Chondrocyte (in vitro differentiated cells): Measurements from ENCODE around the gene TMEM258. TPM values are rescaled to one million over a fixed set of nuclear protein-coding genes. Genes with fewer than 3 reads are reported as not detected.

ENCODE experiments used
- DNase-seq: peaks from one replicate; pipeline ENCODE4 v3.0.0; 2021; ENCODE audit warnings: mixed read lengths, low spot score
- H3K27ac Mint-ChIP-seq: one replicate; pipeline ENCODE4 v1.8.0; 2021; ENCODE audit warnings: mild to moderate bottlenecking, moderate library complexity, mixed read lengths; ENCODE audit not compliant: unreplicated experiment
- H3K27me3 Mint-ChIP-seq: 2 replicates; pipeline ENCODE4 v1.8.0; 2021; ENCODE audit warnings: low read depth, mixed read lengths
- H3K36me3 Mint-ChIP-seq: 2 replicates; pipeline ENCODE4 v1.8.0; 2021; ENCODE audit warnings: low read depth, mixed read lengths
- H3K4me1 Mint-ChIP-seq: 2 replicates; pipeline ENCODE4 v1.8.0; 2021; ENCODE audit warnings: low read depth, mild to moderate bottlenecking, mixed read lengths
- H3K4me3 Mint-ChIP-seq: one replicate; pipeline ENCODE4 v1.8.0; 2021; ENCODE audit warnings: mild to moderate bottlenecking, moderate library complexity, mixed read lengths; ENCODE audit not compliant: unreplicated experiment
- H3K9me3 Mint-ChIP-seq: 2 replicates; pipeline ENCODE4 v1.8.0; 2021; ENCODE audit warnings: low read depth, mixed read lengths
- total RNA-seq: library from RNA; stranded (reverse); gene quantifications from 3 replicates; pipeline ENCODE4 v1.2.1, GENCODE V29; 2021
- TF ChIP-seq, protein P1 (sequence below): fragments of 200-600 bp; sonication (generic); IDR thresholded peaks from 2 replicates; pipeline ENCODE4 v1.5.0; 2021; ENCODE audit warnings: antibody characterized with exemption, mild to moderate bottlenecking, moderate library complexity

Gene TMEM258
- total RNA-seq, 1 donor from 2014 or later, result 103 TPM

DNA sequence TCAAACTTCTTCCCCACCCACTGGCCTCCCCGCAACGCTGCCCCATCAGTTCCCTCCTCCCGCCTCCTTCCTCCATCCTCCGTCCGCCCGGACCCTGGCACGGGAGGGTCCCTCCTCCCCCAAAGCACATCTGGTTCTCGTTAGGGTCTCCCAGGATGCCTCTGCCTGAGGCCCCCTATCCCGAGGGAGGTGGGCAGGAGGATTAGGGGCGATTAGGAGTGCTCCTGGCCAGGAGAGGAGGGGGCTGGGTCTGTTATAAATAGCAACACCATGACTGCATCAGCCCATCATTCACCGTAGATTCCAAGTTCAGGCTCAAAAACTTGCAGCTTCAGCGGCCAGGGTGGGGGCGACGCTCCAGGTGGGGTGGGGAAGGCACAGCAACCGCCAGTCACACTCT, 29.6 kb downstream of the TMEM258 start:
- no peaks in the 10 kb centered on the region for H3K4me1 Mint-ChIP-seq
- TF ChIP-seq, protein P1, sequence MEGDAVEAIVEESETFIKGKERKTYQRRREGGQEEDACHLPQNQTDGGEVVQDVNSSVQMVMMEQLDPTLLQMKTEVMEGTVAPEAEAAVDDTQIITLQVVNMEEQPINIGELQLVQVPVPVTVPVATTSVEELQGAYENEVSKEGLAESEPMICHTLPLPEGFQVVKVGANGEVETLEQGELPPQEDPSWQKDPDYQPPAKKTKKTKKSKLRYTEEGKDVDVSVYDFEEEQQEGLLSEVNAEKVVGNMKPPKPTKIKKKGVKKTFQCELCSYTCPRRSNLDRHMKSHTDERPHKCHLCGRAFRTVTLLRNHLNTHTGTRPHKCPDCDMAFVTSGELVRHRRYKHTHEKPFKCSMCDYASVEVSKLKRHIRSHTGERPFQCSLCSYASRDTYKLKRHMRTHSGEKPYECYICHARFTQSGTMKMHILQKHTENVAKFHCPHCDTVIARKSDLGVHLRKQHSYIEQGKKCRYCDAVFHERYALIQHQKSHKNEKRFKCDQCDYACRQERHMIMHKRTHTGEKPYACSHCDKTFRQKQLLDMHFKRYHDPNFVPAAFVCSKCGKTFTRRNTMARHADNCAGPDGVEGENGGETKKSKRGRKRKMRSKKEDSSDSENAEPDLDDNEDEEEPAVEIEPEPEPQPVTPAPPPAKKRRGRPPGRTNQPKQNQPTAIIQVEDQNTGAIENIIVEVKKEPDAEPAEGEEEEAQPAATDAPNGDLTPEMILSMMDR, result no peak
- no peaks in the 10 kb centered on the region for H3K27me3 Mint-ChIP-seq
- H3K9me3 Mint-ChIP-seq, result no peaks in the 10 kb centered on the region
- no peak overlapping the region for H3K27ac Mint-ChIP-seq
- no peak overlapping the region for H3K4me3 Mint-ChIP-seq
- no peaks in the 10 kb centered on the region for H3K36me3 Mint-ChIP-seq
- DNase-seq, result no peak

DNA sequence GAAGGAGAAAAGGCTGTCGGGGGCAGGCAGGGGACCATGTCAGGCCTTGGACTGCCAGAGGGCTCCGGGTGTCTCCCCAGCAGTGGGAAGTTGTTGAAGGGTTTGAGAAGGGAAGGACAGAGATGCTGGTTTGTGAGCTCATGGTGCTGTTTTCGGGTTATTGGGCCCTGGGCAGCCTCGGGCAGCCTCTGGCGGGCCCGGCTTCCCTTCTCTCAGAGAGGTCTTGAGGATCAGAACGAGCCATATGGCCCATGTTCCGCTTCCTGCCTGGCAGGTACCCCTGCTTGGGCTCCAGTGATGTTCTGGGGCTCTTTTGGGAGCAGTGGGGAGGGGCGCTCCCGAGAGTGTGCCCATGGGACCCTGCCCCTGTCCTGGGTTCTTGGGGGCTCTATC, 30.2 kb downstream of the TMEM258 start:
- DNase-seq, result no peak
- Mint-ChIP-seq H3K4me3 (no peak overlapping the region), H3K4me1 (no peaks in the 10 kb centered on the region), H3K9me3 (no peaks in the 10 kb centered on the region), H3K36me3 (no peaks in the 10 kb centered on the region), H3K27ac (no peak overlapping the region), H3K27me3 (no peaks in the 10 kb centered on the region)
- TF ChIP-seq, protein P1, result no peak

DNA sequence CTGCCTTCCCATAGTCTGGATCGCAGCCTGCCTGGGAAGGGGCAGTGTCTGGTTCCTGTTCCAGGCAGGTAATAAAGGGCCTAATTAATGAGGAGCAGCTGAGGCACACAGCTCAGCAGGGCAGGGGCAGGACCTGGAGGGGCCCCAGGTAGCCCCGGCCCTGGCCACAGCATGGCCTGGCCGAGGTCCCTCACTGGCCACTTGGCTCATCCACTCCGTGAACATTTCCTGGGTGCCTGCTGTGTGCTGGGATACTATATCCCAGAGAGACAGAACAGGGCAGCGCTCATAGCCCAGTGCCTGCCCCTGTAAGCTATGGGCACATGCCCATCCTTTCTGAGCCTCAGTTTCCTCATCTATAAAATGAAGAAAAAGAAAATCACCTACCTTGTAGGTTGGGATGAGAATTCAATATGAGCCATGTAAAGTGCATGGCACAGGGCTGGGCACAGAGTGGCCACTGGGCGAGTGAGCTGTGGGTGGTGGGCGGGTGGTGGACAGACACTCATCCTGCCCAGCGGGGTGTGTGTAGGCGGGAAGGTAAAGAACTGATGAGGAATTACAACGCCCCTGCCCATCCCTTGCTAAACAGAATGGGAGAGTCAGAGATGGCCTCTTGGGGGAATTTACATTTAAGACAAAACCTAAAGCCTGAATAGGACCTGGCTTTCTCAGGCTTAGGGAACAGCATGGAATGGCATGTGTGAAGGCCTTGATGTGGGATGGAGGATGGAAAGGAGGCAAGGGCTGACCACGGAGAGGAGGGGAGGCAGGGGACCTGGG, 30.8 kb downstream of the TMEM258 start:
- no peak overlapping the region for H3K27ac Mint-ChIP-seq
- peaks cover under 1% of the 10 kb centered on the region for H3K4me1 Mint-ChIP-seq
- no peaks in the 10 kb centered on the region for H3K9me3 Mint-ChIP-seq
- H3K36me3 Mint-ChIP-seq, result no peaks in the 10 kb centered on the region
- no peak overlapping the region for H3K4me3 Mint-ChIP-seq
- H3K27me3 Mint-ChIP-seq, result no peaks in the 10 kb centered on the region
- TF ChIP-seq, protein P1, result no peak
- no peak for DNase-seq

DNA sequence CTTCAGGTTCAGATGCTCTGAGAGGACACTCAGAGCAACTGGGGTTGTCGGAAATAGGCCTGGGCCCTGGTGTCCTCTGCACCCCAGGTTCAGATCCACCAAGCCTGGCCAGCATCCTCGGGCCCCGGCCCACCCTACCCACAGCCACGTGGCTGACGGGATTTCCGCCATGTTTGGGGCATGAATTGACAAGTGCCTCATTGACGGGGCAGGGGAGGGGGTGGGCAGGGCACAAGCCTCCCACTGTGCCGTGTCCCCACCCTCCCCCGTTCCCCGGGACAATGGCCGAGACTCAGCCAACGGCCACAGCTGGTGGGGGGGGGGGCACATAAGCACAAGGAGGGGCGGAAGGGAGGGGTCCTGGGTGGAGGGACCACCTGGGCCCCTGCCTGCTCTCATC, 31.5 kb downstream of the TMEM258 start:
- no peak overlapping the region for H3K27ac Mint-ChIP-seq
- TF ChIP-seq, protein P1, result no peak
- no peak overlapping the region for H3K4me3 Mint-ChIP-seq
- H3K9me3 Mint-ChIP-seq, result no peaks in the 10 kb centered on the region
- no peaks in the 10 kb centered on the region for H3K27me3 Mint-ChIP-seq
- no peaks in the 10 kb centered on the region for H3K36me3 Mint-ChIP-seq
- H3K4me1 Mint-ChIP-seq, result peaks cover 7% of the 10 kb centered on the region
- no peak for DNase-seq

DNA sequence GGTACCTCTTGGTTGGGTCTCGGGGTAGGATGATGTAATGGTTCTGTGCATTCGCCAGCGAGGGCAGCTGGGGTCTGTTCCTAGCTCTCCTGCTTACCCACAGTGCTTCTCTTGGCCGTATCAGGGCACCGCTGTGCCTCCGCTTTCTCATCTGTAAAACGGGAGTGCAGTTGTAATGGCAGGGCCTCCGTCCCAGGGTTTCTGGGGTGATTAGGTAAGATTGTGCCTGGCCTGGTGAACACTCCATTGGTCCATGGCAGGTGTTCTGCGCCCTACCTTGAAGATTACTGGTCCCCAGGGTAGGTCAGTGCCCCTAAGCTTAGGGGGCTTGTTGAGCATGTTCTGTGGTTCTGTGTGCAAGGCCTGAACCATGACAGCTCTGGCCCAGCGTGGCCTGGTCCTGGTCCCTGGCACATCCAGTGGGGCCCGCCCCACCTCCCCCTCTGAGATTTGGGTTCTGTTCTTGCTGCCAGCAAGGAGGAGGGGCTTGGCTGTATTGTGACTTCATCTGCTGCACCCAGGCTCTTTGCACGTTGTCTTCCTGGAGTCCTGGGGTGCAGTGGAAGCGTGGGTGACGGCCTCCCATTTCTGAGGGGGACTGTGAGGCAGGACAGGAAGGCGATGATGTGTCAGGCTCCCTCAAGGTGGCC, 35.1 kb downstream of the TMEM258 start:
- H3K4me3 Mint-ChIP-seq, result no peak overlapping the region
- peaks cover 12% of the 10 kb centered on the region for H3K4me1 Mint-ChIP-seq

More for the DNA sequence above, 35.1 kb downstream of the TMEM258 start:
- H3K9me3 Mint-ChIP-seq, result no peaks in the 10 kb centered on the region
- DNase-seq, result no peak
- H3K36me3 Mint-ChIP-seq, result no peaks in the 10 kb centered on the region
- TF ChIP-seq, protein P1, result no peak
- no peaks in the 10 kb centered on the region for H3K27me3 Mint-ChIP-seq
- no peak overlapping the region for H3K27ac Mint-ChIP-seq
